Endothelial cell of umbilical vein (primary cell): ENCODE data around the gene DNAJC11.

Experiments used
- CTCF ChIP-seq, 2 donors: IDR thresholded peaks; 1 replicate in 1 of 2; 2 replicates in 1 of 2; pipeline ENCODE4 v1.5.1; 2011; ENCODE audit warnings: low read length in 2 of 2, mild to moderate bottlenecking in 2 of 2, moderate library complexity in 2 of 2, control low read depth in 1 of 2, inconsistent platforms in 1 of 2, low read depth in 1 of 2; ENCODE audit not compliant: insufficient read depth in 1 of 2; ENCODE audit errors: extremely low read depth in 1 of 2
- EZH2 ChIP-seq: IDR thresholded peaks from 2 replicates; pipeline ENCODE4 v1.6.1; 2012; ENCODE audit warnings: borderline replicate concordance, low read depth, mild to moderate bottlenecking, moderate library complexity, low read length, inconsistent platforms; ENCODE audit not compliant: severe bottlenecking
- JUN ChIP-seq: IDR thresholded peaks from 2 replicates; pipeline ENCODE4 v1.6.1; 2011; ENCODE audit warnings: borderline replicate concordance, low read depth; ENCODE audit not compliant: insufficient read length, insufficient read depth
- MAX ChIP-seq: IDR thresholded peaks from 2 replicates; pipeline ENCODE4 v1.6.1; 2011; ENCODE audit not compliant: insufficient read depth, insufficient read length
- POLR2A ChIP-seq: IDR thresholded peaks from 2 replicates; pipeline ENCODE4 v1.6.1; 2012; ENCODE audit warnings: low read depth, mild to moderate bottlenecking, control low read depth, low read length

- no peak for TF ChIP-seq POLR2A
- TF ChIP-seq EZH2, result no peak
- TF ChIP-seq CTCF (IDR thresholded peaks at IDR 0.05; ENCODE audit: extremely low read depth in 1 of 2, insufficient read depth in 1 of 2, low read depth in 1 of 2, low read length in 2 of 2), result no peak
- TF ChIP-seq MAX, result no peak
- TF ChIP-seq JUN, result no peak
Observed at GRCh38 chr1:6635910-6636760, 65.5 kb downstream of the DNAJC11 start.
